HCT116 (cell line): ENCODE data around the gene TMEM132A. TPM values are rescaled to one million over a fixed set of nuclear protein-coding genes. Genes with fewer than 3 reads are reported as not detected.

ENCODE experiments used
- ATAC-seq: fragments of 200-7000 bp; cut with Tn5 transposase; 2 replicates; pipeline ENCODE4 v1.9.1; 2020; ENCODE audit warnings: mild to moderate bottlenecking, moderate library complexity
- BruUV-seq: library from RNA; stranded (reverse); fragments of 400-500 nt; replicated peaks from 2 replicates; lab custom pipeline; 2021; lab: Mats Ljungman, UMichigan
- CTCF ChIA-PET: fragments of 300-600 bp; sonication (Branson Sonifier 250); formaldehyde crosslinking; loops from one replicate; lab custom pipeline; 2021; ENCODE audit warnings: antibody characterized with exemption; lab: Charles Lee
- POLR2A ChIA-PET: fragments of 300-600, 350-600 bp; sonication (Branson Sonifier 250); formaldehyde crosslinking; loops from one replicate; lab custom pipeline; 2021; ENCODE audit warnings: antibody characterized with exemption; lab: Charles Lee
- RAD21 ChIA-PET, 2 experiments: fragments of 300-600 bp; sonication (Branson Sonifier 250); formaldehyde crosslinking; loops; one replicate each; lab custom pipeline; 2023; ENCODE audit warnings: low total read pairs in 2 of 2; ENCODE audit not compliant: uncharacterized antibody in 2 of 2, unreplicated experiment in 2 of 2, low non-redundant PET in 1 of 2; lab: Charles Lee
- DNase-seq: peaks from one replicate; pipeline ENCODE4 v3.0.0-alpha.2; 2010; ENCODE audit warnings: low read depth, low spot score
- H2AFZ ChIP-seq: fragments of 200-600 bp; shearing (Covaris generic), sonication (generic); 2 replicates; pipeline ENCODE4 v1.6.1; 2017; ENCODE audit warnings: low read depth, mixed run types, mixed read lengths, antibody characterized with exemption, low read length; ENCODE audit not compliant: poor library complexity, severe bottlenecking
- H3K27ac ChIP-seq: 2 replicates; pipeline ENCODE4 v1.5.1; 2012; ENCODE audit warnings: low read depth, low read length
- H3K27me3 ChIP-seq: fragments of 200-600 bp; sonication (generic); 2 replicates; pipeline ENCODE4 v1.6.1; 2016; ENCODE audit warnings: mixed run types, low read length, mixed read lengths; ENCODE audit not compliant: insufficient read depth
- H3K36me3 ChIP-seq, 2 experiments: fragments of 200-500 bp in 1 of 2; fragments of 200-600 bp in 1 of 2; sonication (Bioruptor generic) in 1 of 2; sonication (generic) in 1 of 2; 2 replicates each; pipeline versions ENCODE4 v1.5.1 to v1.6.1; 2014 to 2016; ENCODE audit warnings: low read length in 2 of 2, inconsistent platforms in 1 of 2, mixed read lengths in 1 of 2, mixed run types in 1 of 2; ENCODE audit not compliant: insufficient read depth in 2 of 2, control insufficient read depth in 1 of 2
- H3K4me1 ChIP-seq, 2 experiments: fragments of 200-600 bp in 1 of 2; sonication (generic) in 1 of 2; 2 replicates each; pipeline versions ENCODE4 v1.5.1 to v1.6.1; 2012 to 2017; ENCODE audit warnings: low read length in 2 of 2, inconsistent platforms in 1 of 2, mild to moderate bottlenecking in 1 of 2, mixed read lengths in 1 of 2, mixed run types in 1 of 2, moderate library complexity in 1 of 2; ENCODE audit not compliant: insufficient read depth in 2 of 2, control insufficient read depth in 1 of 2
- H3K4me2 ChIP-seq: fragments of 200-600 bp; sonication (generic); 2 replicates; pipeline ENCODE4 v1.6.1; 2017; ENCODE audit warnings: mixed run types, low read length, mixed read lengths
- H3K4me3 ChIP-seq, 2 experiments: fragments of 200-600 bp in 1 of 2; sonication (generic) in 1 of 2; replicated peaks in 1 of 2; 2 replicates each; pipeline ENCODE4 v1.5.1; 2011 to 2016; ENCODE audit warnings: low read length in 2 of 2, control low read depth in 1 of 2, low read depth in 1 of 2, mild to moderate bottlenecking in 1 of 2, mixed read lengths in 1 of 2, mixed run types in 1 of 2
- H3K79me2 ChIP-seq: fragments of 200-600 bp; sonication (generic); 2 replicates; pipeline ENCODE4 v1.6.1; 2017; ENCODE audit warnings: mild to moderate bottlenecking, mixed run types, low read length, moderate library complexity, mixed read lengths; ENCODE audit not compliant: insufficient read depth
- H3K9ac ChIP-seq: fragments of 200-600 bp; sonication (generic); 2 replicates; pipeline ENCODE4 v1.6.1; 2016; ENCODE audit warnings: low read length, mixed read lengths
- H3K9me2 ChIP-seq: fragments of 200-600 bp; sonication (generic), shearing (Covaris generic); 2 replicates; pipeline ENCODE4 v1.6.1; 2017; ENCODE audit warnings: mixed run types, mild to moderate bottlenecking, moderate library complexity; ENCODE audit not compliant: insufficient read depth
- H3K9me3 ChIP-seq, 2 experiments: fragments of 200-500 bp in 1 of 2; fragments of 200-600 bp in 1 of 2; sonication (Bioruptor generic) in 1 of 2; sonication (generic) in 1 of 2; 2 replicates each; pipeline ENCODE4 v1.6.1; 2014 to 2017; ENCODE audit warnings: low read length in 2 of 2, mixed read lengths in 2 of 2, inconsistent platforms in 1 of 2, low read depth in 1 of 2, mild to moderate bottlenecking in 1 of 2, mixed run types in 1 of 2, moderate library complexity in 1 of 2; ENCODE audit not compliant: control insufficient read depth in 1 of 2, insufficient read depth in 1 of 2
- H4K20me1 ChIP-seq: fragments of 200-600 bp; sonication (generic), shearing (Covaris generic); 2 replicates; pipeline ENCODE4 v1.6.1; 2017; ENCODE audit warnings: mixed run types, mild to moderate bottlenecking, moderate library complexity; ENCODE audit not compliant: insufficient read depth
- EGR1 ChIP-seq: IDR thresholded peaks from 2 replicates; pipeline ENCODE4 v1.6.1; 2012; ENCODE audit warnings: low read depth
- ELF1 ChIP-seq: IDR thresholded peaks from 2 replicates; pipeline ENCODE4 v1.6.1; 2012; ENCODE audit warnings: low read depth, borderline replicate concordance
- JUND ChIP-seq: IDR thresholded peaks from 2 replicates; pipeline ENCODE4 v1.6.1; 2012
- ZFX ChIP-seq: fragments of 450-650 bp; IDR thresholded peaks from 2 replicates; pipeline ENCODE4 v1.6.1; 2017
- ZNF274 ChIP-seq: fragments of 200-500 bp; sonication (Bioruptor generic); IDR thresholded peaks from 2 replicates; pipeline ENCODE4 v1.6.1; 2014; ENCODE audit warnings: mild to moderate bottlenecking, low read depth, low read length, inconsistent platforms
- intact Hi-C: fragments of 100-400 bp; cut with micrococcal nuclease; formaldehyde crosslinking; loops from 2 replicates; pipeline ENCODE4 v1.10.0; 2022
- total RNA-seq: library from RNA; stranded (reverse); gene quantifications from one replicate; pipeline ENCODE4 v1.2.1, GENCODE V29; 2021; ENCODE audit not compliant: unreplicated experiment
- TF ChIP-seq, protein P1 (sequence below), 3 experiments: fragments of 200-600 bp in 1 of 3; sonication (generic) in 1 of 3; IDR thresholded peaks in 2 of 3; conservative IDR thresholded peaks in 1 of 3; 2 replicates each; pipeline ENCODE4 v1.5.1; 2012 to 2017; ENCODE audit warnings: low read depth in 2 of 3, low read length in 2 of 3, antibody characterized with exemption in 1 of 3, borderline replicate concordance in 1 of 3, control low read depth in 1 of 3, mild to moderate bottlenecking in 1 of 3, mixed read lengths in 1 of 3, mixed run types in 1 of 3, moderate library complexity in 1 of 3; ENCODE audit not compliant: insufficient read depth in 1 of 3
- TF ChIP-seq, protein P2 (sequence below): IDR thresholded peaks from 2 replicates; pipeline ENCODE4 v1.6.1; 2011; ENCODE audit warnings: mild to moderate bottlenecking, low read length, moderate library complexity; ENCODE audit not compliant: insufficient replicate concordance; ENCODE audit errors: extremely low read depth
- TF ChIP-seq, protein P3 (sequence below): IDR thresholded peaks from 2 replicates; pipeline ENCODE4 v1.6.1; 2012

TMEM132A gene
- total RNA-seq, 1 experiment from 2014 or later = 120 TPM

DNA sequence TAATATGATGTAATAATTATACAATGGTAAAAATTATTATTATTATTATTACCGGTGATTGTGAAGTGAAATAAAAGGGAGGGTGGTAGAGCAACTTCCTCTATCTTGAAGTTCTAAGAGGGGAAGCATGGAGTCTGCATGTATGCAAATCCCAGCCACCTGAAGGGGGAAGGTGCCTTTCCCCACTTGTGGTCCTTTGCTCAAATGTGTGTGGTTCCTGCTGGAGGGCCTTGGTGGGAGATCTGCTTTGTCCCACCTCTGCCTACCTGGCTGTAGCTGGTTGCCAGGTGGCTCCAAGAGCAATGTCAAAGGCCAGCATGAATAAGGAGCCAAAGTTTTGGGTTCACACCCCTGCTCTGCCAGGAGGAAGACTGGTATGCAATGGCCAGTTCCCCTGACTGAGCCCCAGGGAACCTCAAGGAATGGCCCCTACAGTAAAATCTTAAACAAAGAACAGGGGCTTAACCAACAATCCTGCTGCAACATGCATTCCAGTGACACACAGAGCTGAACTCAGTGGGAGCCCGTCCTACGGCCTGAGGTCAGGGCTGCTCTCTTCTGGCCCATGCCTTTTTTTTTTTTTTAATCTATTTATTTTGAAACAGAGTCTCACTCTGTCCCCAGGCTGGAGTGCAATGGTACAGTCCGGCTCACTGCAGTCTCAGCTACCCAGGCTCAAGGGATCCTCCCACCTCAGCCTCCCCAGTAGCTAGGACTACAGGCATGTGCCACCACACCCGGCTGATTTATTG lies 8.5 kb downstream of the TMEM132A start:
- CTCF ChIA-PET = no interaction called here
- Histone ChIP-seq H3K4me2 (no peak overlapping the region), H3K27ac (no peak overlapping the region), H4K20me1 (no peaks in the 10 kb centered on the region), H3K9ac (no peak overlapping the region), H3K36me3 (peaks cover 8 to 18% of the 10 kb centered on the region in 2 experiments; a peak in 3 of 4 replicates)
- ATAC-seq = no peak
- BruUV-seq = no TSS peak
- intact Hi-C loops = no loop called here
- POLR2A ChIA-PET = no interaction called here
- TF ChIP-seq, protein P1, sequence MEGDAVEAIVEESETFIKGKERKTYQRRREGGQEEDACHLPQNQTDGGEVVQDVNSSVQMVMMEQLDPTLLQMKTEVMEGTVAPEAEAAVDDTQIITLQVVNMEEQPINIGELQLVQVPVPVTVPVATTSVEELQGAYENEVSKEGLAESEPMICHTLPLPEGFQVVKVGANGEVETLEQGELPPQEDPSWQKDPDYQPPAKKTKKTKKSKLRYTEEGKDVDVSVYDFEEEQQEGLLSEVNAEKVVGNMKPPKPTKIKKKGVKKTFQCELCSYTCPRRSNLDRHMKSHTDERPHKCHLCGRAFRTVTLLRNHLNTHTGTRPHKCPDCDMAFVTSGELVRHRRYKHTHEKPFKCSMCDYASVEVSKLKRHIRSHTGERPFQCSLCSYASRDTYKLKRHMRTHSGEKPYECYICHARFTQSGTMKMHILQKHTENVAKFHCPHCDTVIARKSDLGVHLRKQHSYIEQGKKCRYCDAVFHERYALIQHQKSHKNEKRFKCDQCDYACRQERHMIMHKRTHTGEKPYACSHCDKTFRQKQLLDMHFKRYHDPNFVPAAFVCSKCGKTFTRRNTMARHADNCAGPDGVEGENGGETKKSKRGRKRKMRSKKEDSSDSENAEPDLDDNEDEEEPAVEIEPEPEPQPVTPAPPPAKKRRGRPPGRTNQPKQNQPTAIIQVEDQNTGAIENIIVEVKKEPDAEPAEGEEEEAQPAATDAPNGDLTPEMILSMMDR (IDR thresholded peaks at IDR 0.05 in 2 of 3, conservative IDR thresholded peaks at IDR 0.05 in 1 of 3; ENCODE audit: borderline replicate concordance in 1 of 3, insufficient read depth in 1 of 3, low read depth in 2 of 3, low read length in 2 of 3) = no peak
- TF ChIP-seq EGR1 (no peak), ZFX (no peak), ELF1 (no peak), ZNF274 (no peak), JUND (no peak)
- TF ChIP-seq, protein P2, sequence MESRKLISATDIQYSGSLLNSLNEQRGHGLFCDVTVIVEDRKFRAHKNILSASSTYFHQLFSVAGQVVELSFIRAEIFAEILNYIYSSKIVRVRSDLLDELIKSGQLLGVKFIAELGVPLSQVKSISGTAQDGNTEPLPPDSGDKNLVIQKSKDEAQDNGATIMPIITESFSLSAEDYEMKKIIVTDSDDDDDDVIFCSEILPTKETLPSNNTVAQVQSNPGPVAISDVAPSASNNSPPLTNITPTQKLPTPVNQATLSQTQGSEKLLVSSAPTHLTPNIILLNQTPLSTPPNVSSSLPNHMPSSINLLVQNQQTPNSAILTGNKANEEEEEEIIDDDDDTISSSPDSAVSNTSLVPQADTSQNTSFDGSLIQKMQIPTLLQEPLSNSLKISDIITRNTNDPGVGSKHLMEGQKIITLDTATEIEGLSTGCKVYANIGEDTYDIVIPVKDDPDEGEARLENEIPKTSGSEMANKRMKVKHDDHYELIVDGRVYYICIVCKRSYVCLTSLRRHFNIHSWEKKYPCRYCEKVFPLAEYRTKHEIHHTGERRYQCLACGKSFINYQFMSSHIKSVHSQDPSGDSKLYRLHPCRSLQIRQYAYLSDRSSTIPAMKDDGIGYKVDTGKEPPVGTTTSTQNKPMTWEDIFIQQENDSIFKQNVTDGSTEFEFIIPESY = no peak
- TF ChIP-seq, protein P3, sequence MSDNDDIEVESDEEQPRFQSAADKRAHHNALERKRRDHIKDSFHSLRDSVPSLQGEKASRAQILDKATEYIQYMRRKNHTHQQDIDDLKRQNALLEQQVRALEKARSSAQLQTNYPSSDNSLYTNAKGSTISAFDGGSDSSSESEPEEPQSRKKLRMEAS = no peak
- TF ChIP-seq, all 23 proteins: peak for 0
- DNase-seq = no peak
- RAD21 ChIA-PET = no interaction called here
- H3K79me2 ChIP-seq = no peaks in the 10 kb centered on the region
- H2AFZ ChIP-seq = no peak overlapping the region
- no peak overlapping the region for H3K4me3 ChIP-seq
- H3K9me3 ChIP-seq = no peaks in the 10 kb centered on the region
- H3K27me3 ChIP-seq = no peaks in the 10 kb centered on the region
- H3K4me1 ChIP-seq = no peaks in the 10 kb centered on the region
- no peaks in the 10 kb centered on the region for H3K9me2 ChIP-seq
